NCI-H1694 treated with DMSO at 0.1 percent for 48 hours (cell line): ENCODE data around the gene BRMS1.
A peak's percentile ranks its signal among the peaks of the same experiment; 100 is the strongest.
"Not testable (repeated sequence)": the region's sequence is repeated elsewhere in the genome, so short reads cannot be mapped to it uniquely, and the experiment has no call there.

ENCODE experiments used
- DNase-seq: peaks from one replicate; lab custom pipeline; 2025; lab: John Stamatoyannopoulos, UW

The BRMS1 gene, protein sequence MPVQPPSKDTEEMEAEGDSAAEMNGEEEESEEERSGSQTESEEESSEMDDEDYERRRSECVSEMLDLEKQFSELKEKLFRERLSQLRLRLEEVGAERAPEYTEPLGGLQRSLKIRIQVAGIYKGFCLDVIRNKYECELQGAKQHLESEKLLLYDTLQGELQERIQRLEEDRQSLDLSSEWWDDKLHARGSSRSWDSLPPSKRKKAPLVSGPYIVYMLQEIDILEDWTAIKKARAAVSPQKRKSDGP

GRCh38 chr11:66344550-66345315, at the start of gene BRMS1:
Gene BRMS1 (minus strand): TSS chr11:66345104. CDS start chr11:66342234, 2,870 bp downstream.
- DNase-seq = peak; percentile 83

DNA sequence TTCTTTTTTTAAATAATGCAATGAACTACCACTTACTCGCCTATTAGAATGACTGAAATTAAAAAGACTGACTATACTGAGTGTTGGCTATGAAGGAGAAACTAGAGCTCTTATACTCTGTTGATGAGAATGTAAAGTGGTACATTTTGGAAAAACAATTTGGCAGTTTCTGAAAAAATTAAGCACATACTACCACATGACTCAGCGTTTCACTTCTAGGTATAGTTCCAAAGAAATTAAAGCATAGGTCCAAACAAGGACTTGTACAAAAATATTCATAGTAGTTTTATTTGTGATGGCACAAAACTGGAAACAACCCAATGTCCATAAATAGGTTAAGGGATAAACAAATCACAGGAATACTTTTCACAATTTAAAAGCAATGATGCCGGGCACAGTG, 49.0 kb upstream of the BRMS1 start:
- DNase-seq = no peak

GRCh38 chr11:66391322-66391721, 46.4 kb upstream of the BRMS1 start:
- DNase-seq = no peak

DNA sequence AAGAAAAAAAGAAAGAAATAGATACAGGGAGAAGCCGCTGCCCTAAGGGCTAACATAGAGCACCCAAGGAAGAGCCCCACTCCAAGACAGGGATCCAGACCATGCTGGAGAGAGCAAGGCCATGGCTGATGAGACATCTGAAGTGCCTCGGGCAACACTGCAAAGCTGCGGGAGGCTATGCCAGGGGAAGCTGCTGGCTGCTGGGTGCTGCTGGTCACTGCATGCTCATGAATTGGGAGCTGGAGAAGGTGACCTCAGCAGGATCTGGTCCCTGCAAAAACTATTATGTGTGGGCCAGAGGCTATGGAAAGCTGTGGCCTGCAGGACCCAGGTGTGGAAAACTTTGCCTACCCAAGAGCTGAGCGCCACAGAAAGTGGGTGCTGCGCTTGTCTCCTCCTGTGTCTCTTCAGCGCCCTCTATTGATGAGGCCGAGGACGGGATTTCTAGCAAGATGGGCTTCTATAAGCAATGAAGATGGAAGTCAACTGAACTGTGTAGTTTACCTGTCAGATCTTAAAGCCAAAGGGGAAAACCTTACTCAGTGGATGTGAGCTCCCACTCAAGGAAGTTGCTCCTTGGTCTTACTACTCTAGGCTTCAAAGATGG, 44.0 kb upstream of the BRMS1 start:
- peak; percentile 65 for DNase-seq

DNA sequence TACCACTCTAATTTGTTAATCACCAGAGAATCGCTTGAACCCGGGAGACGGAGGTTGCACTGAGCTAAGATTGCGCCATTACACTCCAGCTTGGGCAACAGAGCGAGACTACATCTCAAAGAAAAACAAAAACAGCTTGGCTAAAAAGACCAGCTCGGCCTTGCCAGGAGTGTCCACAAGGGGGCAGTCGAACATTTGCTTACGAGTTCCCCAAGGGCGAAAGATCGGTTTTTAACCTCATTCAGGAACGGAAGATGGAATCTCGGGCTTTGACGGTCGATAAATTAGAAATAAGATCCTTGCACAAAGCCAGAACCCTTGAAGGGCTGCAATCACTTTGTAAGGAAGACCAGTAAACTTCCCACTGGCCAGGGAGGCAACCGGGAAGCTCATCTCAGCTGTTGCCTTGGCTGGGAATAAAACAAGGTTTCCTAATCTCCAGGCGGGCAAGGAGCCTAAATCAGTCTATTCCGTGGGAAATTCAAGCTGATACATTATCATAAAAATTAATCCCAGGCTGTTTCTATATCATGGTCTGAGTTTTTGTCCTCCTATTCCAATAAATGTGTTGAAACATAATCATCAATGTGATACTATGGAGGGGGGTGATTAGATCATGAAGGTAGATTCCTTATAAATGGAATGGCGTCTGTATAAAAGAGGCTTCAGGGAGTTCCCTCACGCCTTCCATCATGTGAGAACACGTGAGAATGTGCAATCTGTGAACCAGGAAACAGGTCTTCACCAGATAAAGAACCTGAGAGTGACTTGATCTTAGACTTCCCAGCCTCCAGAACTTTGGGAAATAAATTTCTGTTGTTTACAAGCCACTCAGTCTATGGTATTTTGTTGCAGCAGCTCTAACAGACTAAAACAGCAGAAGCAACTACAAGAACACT, 41.5 kb upstream of the BRMS1 start:
- peak; percentile 81 for DNase-seq

DNA sequence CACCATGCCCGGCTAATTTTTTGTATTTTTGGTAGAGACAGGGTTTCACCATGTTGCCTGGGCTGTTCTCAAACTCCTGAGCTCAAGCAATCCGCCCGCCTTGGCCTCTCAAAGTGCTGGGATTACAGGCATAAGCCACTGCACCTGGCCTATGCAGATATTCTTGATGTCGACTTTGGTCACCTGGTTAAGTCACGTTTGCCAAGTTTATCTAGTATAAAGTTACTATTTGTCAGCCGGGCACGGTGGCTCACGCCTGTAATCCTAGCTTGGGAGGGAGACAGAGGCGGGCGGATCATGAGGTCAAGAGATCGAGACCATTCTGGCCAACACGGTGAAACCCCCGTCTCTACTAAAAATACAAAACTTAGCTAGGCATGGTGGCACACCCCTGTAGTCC, 39.4 kb upstream of the BRMS1 start:
- not testable (repeated sequence) for DNase-seq

- not testable (repeated sequence) for DNase-seq
Measured at GRCh38 chr11:66380264-66380663, 35.4 kb upstream of the BRMS1 start.

GRCh38 chr11:66373690-66374287, 28.9 kb upstream of the BRMS1 start:
- DNase-seq = not testable (repeated sequence)

- no peak for DNase-seq
Measured at GRCh38 chr11:66373265-66373664, 28.4 kb upstream of the BRMS1 start.

GRCh38 chr11:66371627-66372415, 26.9 kb upstream of the BRMS1 start, which contains the start of gene SLC29A2:
Gene SLC29A2 (minus strand): TSS chr11:66371760. CDS start chr11:66371591, 169 bp downstream.
- peak; percentile 47 for DNase-seq

DNA sequence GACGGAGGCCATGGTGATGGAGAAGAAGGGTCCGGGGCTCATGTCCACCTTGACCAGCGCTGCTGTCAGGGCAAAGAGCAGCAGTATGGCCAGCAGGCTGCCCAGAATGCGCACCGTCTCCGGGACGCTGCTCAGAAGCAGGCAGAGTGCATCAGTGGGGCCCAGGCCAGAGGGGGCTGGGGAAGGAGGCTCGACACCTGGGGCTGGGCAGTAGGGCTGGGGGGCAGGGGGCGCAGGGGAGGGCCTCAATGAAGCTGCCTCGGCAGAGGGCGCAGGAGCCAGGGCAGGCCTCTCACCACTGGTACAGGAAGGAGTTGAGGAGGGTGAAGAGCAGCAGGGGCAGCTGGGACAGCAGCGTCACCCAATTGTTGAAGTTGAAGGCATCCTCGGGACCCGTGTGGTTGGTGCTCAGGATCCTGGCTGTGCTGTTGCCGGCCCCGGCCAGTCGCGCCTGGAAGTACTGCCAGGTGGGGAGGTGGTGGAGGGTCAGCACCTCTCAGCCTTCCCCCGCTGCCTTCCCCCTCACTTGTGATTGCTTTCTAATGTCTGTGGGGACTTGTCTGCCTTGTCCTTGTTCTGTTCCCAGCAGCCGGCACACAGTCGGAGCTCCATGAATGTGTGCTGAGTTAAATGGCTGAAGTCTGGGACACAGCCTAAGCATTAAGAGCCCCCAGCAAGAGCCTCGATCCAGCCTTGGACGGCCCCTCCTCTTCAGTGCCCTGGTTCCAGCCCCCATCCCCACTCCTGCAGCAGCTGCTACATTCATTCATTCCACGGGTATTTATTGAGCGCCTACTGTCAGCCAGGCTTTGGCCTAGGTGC, 24.4 kb upstream of the BRMS1 start:
- no peak for DNase-seq

GRCh38 chr11:66368484-66368883, 23.6 kb upstream of the BRMS1 start:
- DNase-seq = no peak

DNA sequence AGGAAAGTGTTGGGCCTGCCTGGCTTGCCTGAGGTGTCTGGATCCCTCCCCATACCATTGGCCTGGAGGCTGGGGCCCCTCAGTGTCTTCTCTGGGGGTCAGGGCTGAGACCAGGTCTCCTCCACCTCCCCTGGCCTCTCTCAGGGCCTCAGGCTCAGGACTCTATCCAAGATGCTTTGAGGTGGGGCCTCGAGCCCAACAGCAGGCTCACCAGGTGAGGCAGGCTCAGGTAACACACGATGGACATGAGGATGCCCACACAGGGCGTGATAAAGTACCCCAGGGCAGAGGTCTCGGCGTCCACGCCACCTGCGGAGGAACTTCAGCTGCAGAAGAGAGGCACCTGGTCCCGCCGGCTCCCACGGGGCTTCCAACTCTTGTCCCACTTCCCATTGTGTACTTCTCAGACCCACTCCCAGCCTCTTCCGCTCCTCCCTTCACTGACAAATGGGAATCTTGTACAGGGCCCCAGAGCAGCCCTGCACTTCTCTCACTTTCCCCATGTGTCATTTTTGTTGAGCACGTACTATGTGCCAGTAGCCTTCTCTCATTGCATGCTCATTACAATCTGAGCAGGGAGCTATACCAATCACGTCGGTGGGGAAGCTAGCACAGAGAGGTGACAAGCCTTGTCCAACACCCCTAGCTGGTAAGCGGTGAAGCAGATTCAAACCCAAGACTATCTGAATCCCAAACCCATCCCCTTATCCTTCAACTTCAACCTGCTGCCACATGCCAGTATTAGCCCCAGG, 22.8 kb upstream of the BRMS1 start:
- no peak for DNase-seq

GRCh38 chr11:66366844-66367477, 22.1 kb upstream of the BRMS1 start:
- no peak for DNase-seq

DNA sequence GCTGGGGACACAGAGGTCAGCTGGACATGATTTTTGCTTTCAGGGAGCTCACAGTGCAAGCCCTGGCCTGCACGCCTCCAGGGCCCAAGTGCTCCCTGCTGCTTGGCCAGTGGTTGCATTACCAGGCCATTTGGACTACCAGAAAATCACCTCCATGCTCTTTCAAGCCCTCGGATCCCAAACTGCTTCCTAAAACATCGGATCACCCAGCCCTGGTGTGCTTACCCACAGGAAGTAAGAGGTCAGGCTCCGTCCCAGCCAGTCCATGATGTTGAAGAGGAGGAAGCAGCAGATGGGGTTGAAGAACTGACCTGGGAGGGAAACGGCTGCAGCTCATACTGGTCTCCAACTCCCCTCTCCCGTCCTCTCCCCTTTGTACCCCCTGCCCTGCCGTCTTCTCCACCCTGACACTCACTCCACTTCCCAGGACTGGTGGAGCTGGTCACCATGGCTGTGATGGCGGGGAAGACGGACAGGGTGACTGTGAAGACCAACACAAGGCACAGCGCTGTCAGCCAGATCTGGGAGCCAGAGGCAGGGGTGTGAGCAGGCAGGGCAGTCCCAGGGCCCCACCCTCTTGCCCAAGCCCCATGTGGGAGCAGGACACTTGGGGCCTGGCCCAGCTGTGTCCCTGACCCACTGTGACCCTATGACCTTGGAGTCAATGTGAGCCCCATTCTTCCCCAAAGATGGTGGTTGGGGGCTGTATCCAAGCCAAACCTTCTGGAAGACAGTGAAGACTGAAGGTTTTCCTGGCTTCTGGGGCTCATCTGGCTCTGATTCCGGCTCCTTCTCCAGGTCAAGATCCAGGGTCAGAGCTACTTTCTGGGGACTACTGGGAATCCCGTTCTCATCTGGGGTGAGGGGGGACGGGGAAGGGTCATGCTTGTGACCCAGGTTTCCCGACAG, 21.1 kb upstream of the BRMS1 start:
- no peak for DNase-seq

GRCh38 chr11:66365166-66365565, 20.3 kb upstream of the BRMS1 start:
- no peak for DNase-seq

DNA sequence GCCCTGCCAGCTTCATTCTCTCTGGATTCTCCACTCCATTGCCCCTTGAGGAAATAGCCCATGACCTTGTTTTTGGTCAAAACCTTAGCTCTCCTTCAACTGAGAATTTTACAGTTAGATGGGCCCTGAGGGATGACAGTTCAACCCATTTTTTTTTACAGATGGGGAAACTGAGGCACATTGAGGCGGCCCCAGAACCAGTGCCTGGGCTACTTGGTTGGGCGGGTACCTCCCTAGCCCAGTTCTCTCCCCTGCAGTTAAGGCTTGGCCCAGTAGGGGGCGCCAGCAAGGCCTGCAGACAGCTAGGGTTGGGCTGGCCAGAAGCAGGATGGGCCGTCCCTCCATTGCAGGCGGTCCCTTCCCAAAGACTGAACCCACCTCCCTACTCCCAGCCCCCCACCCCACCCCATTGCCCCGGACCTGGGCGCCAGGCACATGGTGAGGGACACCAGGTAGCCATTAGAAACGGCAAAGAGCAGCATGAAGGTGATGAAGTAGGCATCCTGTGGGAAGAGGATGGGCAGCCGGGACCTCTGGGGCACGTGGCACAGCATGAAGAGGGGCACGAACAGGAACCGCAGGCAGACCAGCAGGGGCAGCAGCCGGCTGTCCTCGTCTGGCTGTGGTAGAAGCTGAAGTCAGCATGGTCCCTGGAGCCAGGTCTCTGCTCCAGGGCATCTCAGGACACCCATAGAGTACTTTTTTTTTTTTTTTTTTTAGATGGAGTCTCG, 19.1 kb upstream of the BRMS1 start:
- DNase-seq = peak; percentile 9
